ELR (cell line): Measurements from ENCODE around the gene TPST1.
A peak's percentile ranks its signal among the peaks of the same experiment; 100 is the strongest.
"Not testable (repeated sequence)": the region's sequence is repeated elsewhere in the genome, so short reads cannot be mapped to it uniquely, and the experiment has no call there.

Experiments
- DNase-seq: peaks from one replicate; pipeline ENCODE4 v3.0.0-alpha.2; 2015; ENCODE audit warnings: low read depth

Gene TPST1

DNA sequence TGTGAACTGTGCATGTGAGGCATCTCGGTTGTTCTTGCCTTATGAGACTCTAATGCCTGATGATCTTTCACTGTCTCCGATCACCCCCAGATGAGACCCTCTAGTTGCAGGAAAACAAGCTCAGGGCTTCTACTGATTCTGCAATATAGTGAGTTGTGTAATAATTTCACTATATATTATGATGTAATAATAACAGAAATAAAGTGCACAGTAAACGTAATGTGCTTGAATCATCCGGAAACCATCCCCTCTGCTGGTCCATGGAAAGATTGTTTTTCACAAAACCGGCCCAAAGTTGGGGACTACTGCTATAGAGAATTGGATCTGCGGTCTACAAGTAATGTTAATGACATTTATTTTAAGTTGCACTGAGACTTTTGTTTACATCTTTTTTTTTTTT, 126.7 kb downstream of the TPST1 start:
- DNase-seq, result no peak

DNA sequence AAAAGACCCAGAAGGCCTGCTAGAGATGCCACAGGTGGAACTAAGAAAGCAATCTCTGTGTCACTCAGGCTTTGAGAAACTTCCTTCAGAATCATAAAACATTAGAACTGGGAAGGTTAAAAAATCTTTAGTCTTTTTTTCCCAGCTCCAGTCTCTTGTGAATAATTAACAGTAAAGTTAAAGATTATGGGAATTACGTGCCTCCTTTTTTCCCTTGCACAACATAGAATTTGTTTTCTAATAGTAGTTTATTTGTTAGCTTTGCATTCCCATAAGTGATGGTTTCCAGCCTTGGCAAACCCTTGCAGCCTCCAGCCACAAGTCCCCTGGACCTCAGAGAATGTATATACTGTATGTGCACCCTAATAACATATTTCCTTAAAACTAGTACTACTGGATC, 128.3 kb downstream of the TPST1 start:
- no peak for DNase-seq

DNA sequence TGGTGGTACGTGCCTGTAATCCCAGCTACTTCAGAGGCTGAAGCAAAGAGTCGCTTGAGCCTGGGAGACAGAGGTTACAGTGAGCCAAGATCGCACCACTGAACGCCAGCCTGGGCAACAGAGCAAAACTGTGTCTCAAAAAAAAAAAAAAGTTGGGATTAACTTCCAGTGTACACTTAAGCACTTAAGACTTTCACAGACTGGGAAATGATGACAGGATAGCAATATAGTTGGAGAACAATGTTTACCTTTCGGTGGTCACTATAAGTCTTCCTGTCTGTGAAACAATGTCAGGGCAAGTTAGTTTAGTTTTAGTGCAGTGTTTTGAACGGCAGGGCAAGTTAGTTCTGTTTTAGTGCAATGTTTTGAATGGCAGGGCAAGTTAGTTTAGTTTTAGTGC, 130.2 kb downstream of the TPST1 start:
- DNase-seq, result no peak

DNA sequence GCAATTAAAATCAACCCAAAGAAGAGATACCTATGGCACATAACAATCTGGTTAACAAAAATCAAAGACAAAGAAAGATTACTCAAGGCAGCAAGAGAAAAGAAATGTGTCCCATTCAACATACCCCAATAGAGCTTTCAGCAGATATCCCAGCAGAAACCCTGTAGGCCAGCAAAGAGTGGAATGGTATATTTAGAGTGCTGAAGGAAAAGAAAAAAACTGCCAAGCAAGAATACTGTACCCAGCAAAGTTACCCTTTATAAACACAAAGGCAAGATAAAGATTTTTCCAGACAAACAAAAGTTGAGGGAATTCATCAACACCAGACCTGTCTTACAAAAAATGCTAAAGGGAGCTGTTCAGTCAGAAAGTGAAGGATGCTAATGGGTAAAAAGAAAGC, 131.6 kb downstream of the TPST1 start:
- no peak for DNase-seq

DNA sequence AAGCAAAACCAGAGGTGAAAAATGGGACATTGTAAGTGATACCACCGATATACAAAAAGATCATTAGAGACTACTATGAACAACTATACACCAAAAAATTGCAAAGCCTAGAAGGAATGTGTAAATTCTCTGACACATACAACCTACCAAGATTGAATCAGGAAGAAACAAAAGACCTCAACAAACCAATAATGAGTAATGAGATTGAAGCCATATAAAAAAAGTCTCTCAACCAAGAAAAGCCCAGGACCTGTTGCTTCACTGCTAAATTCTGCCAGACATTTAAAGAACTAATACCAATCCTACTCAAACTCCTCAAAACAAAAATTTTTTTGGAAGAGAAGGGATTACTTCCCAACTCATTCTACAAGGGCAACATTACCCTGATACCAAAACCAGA, 134.0 kb downstream of the TPST1 start:
- DNase-seq, result peak; percentile 18

DNA sequence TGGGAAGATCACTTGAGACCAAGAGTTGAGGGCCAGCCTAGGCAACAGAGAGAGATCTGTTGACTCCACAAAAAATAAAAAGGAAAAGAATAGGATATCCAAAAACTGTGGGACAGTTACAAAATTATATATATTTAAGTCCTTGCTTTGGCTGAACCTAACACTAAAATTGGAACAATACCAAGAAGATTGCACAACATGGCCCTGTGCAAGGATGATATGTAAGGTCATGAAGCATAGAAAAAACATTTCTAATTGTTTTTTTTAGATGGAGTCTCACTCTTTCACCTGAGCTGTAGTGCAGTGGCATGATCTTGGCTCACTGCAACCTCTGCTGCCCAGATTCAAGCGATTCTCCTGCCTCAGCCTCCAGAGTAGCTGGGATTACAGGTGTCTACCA, 139.0 kb downstream of the TPST1 start:
- DNase-seq, result peak; percentile 25

DNA sequence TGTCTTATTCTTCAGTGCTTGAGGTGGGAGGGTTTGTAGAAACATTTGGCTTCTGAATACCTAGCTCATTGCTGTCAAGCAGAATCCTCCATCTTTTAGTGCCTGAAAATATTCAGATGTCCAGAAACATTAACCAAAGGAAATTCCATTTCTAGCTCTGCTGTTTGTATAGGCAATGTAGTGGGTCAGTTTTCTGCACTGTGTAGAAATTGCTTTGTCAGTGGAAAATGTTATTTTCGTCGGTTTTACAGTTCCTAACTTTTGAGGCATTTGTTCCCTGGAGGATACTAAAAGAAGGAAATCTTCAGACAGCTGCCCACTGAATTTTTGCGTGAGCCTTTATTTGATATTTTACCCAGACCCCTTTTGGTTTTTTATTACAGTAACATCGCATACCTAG, 143.4 kb downstream of the TPST1 start:
- DNase-seq, result no peak

DNA sequence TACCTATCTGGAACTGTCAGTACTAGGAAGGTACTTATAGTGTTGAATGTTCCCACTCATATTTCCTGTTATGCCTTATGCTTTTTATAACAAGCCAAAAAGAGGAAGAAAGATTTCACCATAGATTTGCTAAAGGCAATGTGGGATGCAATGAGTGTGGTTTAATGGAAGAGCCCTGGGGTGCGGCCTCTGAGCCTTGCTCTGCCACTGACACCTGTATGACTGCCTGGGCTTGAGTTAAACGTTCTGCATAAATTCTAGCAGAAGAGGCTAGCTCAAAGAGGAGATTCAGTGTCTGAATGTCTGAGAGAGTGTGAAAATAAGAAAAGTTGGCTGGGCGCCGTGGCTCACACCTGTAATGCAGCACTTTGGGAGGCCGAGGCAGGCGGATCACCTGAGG, 143.8 kb downstream of the TPST1 start:
- DNase-seq, result no peak

DNA sequence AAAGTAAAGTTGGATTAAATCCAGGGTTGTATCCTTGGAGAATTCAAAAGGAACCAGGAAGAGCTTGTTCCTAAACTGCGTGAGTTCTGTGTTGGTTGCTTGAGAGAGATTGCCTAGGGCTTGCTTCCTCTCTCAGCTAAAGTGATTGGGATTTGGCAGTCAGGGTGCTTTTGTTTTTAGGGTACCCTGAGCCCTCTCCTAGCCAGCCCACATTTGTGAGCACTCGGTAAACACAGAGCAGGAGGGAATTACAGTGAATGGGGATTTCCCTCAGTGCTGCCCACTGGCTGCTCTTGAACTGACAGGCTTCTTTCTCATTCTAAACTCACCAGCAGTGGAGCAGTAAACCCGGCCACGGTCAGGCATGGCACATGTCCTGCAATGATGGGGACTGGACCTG, 146.9 kb downstream of the TPST1 start:
- peak; percentile 43 for DNase-seq

DNA sequence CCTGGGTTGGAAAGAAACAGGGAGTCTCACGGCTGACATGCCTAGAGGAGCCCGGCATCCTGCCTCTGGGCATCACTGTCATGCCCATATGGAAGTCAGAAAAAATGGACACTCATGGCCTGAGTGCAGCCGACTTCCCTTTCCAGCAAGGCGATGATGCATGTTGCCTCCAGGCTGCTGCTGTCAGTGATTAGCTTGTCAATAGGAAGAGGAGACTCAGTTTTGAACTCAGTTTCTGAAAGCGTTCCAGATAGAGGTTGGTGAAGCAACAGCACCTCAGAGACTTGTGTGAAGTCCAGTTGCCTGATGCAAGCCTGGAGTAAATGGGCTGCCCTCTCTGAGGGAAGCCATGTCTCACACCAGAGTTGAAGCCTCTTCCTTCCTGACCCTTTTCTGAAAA, 148.4 kb downstream of the TPST1 start:
- peak; percentile 86 for DNase-seq

DNA sequence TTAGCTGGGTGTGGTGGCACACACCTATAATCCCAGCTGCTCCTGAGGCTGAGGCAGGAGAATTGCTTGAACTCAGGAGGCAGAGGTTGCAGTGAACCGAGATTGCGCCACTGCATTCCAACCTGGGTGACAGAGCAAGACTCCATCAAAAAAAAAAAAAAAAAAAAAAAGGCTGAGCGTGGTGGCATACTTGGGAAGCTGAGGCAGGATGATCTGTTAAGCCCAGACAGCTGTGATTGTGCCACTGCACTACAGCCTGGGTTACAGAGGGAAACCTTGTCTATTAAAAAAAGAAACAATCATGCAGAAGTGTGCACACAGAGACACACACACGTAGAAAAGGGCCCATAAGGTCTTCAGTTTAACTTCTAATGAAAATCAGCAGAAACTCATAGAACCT, 150.6 kb downstream of the TPST1 start:
- peak; percentile 52 for DNase-seq

DNA sequence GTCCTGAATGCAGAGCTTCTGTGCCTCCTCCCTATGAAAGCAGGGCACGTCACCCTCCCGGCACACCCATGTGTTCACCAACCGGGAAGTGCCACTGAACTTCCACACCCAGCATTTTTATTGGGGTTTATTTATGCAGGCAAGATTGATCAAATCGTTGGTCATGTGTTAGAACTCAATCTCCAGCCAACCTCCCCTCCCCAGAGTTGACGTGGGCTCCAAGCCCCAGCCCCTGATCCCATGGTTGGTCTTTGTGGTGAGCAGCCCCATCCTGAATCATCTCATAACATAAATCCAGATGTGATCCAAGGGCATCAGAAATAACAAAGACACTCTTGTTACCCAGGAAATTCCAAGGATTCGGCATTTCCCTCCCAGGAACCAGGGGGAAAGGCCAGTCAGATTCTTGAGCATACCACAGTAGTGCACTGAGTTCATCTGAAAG, 151.2 kb downstream of the TPST1 start:
- DNase-seq, result peak; percentile 90

DNA sequence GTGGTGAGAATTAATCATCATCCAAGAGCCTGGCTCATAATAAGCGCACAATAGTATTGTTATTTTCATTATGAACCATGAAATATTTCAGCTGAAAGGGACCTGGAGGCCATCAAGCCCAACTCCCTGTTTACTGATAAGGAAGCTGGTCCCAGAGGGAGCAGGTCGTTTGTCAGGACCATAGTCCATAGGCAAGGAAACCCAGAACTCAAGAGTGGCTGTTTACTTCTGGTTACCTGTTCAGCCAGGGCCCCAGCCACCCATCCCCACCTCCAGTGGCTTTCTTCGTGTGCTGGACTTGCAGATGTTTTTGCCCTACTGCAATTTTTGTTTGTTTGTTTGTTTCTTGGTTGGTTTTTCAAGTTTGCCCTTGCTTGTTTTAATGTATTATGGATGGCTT, 152.0 kb downstream of the TPST1 start:
- DNase-seq, result no peak

DNA sequence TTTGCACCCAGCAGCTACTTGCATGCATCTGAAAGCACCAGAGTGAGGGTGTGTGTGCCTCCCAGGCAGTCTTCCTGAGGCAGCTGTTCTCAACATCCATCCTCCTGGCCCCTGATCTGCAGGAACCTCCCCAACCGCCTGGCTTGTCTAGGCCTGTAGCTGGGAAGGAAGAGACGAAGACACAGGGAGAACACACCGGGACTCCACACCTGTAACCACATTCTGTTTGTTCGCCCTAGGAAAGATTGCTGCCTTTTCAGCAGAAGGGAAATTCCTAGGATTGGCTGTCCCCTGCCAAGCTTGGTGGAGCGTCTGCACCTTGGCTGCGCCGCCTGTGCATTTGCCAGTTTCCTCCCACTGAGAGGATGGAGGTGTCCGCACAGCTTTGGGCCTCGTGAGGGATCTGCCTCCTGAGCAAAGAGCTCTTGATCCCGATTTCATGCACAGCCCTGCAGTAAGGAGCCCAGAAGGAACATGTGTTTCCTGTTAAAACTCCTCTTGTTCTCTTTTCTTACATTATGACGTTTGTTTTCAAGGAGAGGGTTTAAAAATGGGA, 154.6 kb downstream of the TPST1 start:
- DNase-seq, result no peak

DNA sequence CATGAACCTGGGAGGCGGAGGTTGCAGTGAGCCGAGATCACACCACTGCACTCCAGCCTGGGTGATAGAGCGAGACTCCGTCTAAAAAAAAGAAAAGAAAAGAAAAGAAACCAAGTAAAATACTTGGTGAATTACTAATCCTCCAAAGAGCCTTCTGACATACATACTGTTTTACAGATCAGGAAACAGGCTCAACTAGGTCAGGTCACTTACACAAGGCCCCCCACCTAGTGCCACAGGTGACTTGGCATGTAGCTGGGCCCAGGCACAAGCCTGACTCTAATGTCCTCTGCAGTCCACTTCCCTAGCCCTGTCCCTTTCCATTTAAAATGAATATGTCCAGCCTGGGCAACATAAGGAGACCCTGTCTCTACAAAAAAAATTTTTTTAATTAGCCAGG, 157.0 kb downstream of the TPST1 start:
- no peak for DNase-seq

DNA sequence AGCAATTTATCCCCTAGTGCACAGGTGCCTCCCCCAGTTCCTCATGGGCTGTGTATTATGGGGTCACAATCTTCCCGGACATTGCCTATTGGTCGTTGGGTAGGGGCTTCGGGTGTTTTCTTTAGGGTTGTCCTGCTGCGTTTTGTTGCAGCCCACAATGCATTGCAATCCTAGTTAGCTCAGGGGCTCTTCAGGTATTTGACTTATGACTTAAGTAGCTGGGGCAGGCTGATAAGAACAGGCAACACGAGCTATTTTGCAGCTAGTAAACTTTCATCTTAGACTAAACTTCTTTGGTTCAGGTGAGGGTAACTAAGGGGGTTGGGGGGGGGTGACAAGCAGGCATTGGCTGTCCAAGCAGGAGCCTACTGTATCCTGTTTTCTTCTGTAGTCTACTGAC, 158.5 kb downstream of the TPST1 start:
- DNase-seq, result no peak

DNA sequence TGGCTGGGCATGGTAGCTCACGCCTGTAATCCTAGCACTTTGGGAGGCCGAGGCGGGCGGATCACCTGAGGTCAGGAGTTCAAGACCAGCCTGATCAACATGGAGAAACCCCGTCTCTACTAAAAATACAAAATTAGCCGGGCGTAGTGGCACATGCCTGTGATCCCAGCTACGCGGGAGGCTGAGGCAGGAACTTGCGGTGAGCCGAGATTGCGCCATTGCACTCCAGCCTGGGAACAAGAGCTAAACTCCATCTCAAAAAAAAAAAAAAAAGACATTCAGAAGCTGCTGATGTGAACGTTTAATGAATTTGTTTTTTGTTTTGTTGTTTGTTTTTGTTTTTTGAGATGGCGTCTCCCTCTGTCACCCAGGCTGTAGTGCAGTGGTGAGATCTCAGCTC, 159.9 kb downstream of the TPST1 start:
- DNase-seq, result not testable (repeated sequence)

DNA sequence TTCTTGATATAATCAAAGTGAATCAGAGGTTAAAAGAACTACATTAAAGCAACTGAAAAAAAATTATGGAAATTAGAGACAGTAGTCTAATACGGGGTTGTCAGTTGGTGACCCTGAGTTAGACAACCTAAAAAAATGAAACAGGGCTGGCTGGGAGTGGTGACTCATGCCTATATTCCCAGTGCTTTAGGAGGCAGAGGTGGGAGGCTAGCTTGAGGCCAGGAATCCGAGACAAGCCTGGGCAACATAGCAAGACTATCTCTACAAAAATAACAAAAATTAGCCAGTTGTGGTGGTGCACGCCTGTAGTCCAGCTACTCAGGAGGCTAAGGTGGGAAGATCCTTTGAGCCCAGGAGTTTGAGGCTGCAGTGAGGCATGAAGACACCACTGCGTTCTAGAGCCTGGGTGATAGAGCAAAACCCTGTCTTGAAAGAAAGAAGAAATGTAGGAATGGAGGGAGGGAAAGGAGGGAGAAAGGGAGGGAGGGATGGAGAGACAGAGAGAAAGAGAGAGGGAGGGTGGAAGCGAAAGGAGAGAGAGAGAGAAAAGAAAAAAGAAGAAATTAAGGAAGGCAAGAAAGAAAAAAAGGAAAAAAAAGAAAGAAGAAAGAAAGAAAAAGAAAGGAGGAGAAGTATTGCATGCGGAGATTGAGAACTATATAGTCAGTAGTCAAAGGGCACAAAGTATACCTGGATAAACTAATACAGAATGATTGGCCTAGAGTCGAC, 166.1 kb downstream of the TPST1 start:
- peak; percentile 21 for DNase-seq

DNA sequence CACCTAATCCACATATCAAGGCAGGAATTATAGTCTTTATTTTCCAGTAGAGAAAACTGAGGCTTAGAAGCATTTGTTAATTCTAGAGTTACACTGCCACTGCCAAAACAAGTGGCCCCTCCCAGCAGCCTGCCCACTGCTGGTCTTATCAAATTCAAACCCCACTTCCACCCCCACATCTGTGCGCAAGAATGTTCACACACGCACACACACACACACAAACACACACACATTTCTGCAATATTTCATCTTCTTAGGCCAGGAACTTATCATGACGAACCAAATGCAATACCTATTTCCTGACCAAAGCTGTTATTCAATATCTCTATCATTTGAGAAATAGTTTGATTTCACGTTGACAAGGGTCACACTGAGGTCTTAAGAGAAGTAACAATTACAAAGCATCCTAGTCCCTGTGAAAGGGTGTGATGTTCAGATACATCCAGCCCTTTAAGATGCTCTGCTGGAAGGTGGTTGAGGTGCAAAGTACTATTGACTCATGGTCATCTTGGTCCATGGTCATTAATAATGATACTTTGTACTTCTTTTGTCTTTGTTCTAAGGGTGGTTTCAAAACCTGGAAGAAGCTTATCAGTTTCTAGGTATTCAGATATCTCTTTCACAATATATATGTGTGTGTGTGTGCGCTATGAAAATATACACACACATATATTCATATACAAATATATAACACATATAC, 169.2 kb downstream of the TPST1 start:
- not testable (repeated sequence) for DNase-seq

DNA sequence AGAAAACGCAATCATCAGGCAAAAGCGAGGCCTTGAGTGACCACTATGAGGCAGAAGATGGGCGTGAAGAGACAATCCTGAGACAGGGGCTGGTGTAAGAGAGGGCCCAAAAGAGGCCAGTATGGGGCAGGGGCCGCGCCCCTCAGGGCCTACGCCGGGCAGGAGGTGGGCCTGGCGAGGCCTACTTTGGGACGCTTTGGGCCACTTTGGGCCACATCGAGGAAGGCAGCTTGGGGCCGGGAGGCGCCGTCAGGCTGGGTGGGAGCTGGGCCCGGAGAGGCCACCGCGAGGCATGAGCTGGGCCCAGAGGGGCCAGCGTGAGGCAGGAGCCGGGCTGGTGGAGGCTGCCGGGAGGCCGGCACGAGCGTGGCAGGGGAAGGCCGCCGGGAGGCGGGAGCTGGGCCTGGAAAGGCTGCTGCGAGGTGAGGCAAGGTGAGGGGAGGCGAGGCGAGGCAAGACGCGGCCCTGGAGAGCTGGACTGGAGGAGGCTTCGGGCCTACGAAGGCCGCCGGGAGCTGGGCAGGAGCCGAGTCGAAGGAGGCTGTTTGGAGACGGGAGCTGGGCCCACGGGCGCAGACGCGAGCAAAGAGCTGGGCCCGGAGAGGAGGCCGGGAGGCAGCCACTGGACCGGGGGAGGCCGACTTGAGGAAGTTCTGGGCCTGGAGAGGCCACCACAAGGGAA, 171.3 kb downstream of the TPST1 start:
- DNase-seq, result no peak

DNA sequence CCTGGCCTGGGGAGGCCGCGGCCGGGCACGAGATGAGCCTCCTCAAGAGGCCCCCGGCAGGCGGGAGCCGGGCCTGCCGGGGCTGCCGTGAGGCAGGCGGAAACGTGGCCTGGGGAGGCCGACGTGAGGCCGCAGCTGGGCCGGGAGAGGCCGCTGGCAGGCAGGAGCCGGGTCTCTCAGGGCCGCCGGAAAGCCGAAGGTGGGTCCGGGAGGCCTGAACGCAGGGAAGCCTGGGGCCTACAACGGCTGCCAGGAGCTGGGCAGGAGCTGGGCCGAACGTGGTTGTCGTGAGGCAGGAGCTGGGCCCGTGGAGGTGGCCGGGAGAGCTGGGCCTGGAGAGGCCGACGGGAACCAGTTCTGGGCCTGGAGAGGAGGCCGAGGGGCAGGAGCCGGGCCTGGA, 171.9 kb downstream of the TPST1 start:
- DNase-seq, result no peak

DNA sequence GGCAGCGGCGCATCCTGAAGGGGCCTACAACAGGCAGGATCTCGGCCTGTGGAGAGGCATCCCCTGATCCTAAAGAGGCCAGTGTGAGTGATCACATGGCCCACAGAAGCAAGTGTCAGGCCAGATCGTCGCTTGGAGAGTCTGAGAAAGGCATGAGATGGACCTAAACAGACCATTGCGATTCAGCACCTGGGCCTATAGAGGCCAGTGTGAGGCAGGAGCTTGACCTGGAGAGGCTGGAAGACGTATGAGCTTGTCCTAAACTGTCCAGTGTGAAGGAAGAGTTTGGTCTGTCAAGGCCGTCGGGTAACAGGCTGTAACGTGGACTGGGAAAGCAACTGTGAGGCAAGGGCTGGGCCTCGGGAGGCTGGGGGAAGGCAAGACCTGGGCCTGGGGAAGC, 172.6 kb downstream of the TPST1 start:
- DNase-seq, result no peak
